Loucy (cell line): ENCODE results near the gene MPHOSPH6.

Source experiments
- H2AFZ ChIP-seq: fragments of 200-600 bp; sonication (generic); 2 replicates; pipeline ENCODE4 v1.6.0; 2016; ENCODE audit warnings: antibody characterized with exemption, mild to moderate bottlenecking, low read length, moderate library complexity
- H3F3A ChIP-seq: fragments of 200-600 bp; 2 replicates; pipeline ENCODE4 v1.6.0; 2016; ENCODE audit warnings: antibody characterized with exemption, low read depth, mild to moderate bottlenecking
- H3K27me3 ChIP-seq: fragments of 200-600 bp; sonication (generic); 2 replicates; pipeline ENCODE4 v1.6.1; 2014; ENCODE audit warnings: low read length, mild to moderate bottlenecking; ENCODE audit not compliant: insufficient read depth, poor library complexity, severe bottlenecking
- H3K36me3 ChIP-seq: fragments of 200-600 bp; sonication (generic); 2 replicates; pipeline ENCODE4 v1.6.1; 2016; ENCODE audit warnings: low read length; ENCODE audit not compliant: insufficient read depth
- H3K4me1 ChIP-seq: fragments of 200-600 bp; sonication (generic); 2 replicates; pipeline ENCODE4 v1.5.1; 2014; ENCODE audit warnings: low read length, mild to moderate bottlenecking; ENCODE audit not compliant: insufficient read depth, poor library complexity, severe bottlenecking
- H3K4me2 ChIP-seq: fragments of 200-600 bp; sonication (generic); 2 replicates; pipeline ENCODE4 v1.6.0; 2014; ENCODE audit warnings: antibody characterized with exemption, low read length, low read depth, mild to moderate bottlenecking; ENCODE audit not compliant: poor library complexity, severe bottlenecking
- H3K4me3 ChIP-seq: fragments of 200-600 bp; sonication (generic); 2 replicates; pipeline ENCODE4 v1.5.1; 2014; ENCODE audit warnings: low read length, mild to moderate bottlenecking, mixed read lengths; ENCODE audit not compliant: poor library complexity, severe bottlenecking
- H3K79me2 ChIP-seq: fragments of 200-600 bp; sonication (generic); 2 replicates; pipeline ENCODE4 v1.6.1; 2014; ENCODE audit warnings: low read length; ENCODE audit not compliant: insufficient read depth
- H3K9ac ChIP-seq: fragments of 200-600 bp; sonication (generic); 2 replicates; pipeline ENCODE4 v1.6.0; 2014; ENCODE audit warnings: mild to moderate bottlenecking, low read depth, low read length, moderate library complexity; ENCODE audit not compliant: poor library complexity, severe bottlenecking
- H3K9me2 ChIP-seq: fragments of 200-600 bp; sonication (generic); replicated peaks from 2 replicates; pipeline ENCODE4 v1.6.1; 2016; ENCODE audit warnings: low read depth, low read length, mixed read lengths
- H3K9me3 ChIP-seq: fragments of 200-600 bp; sonication (generic); 2 replicates; pipeline ENCODE4 v1.6.1; 2014; ENCODE audit warnings: mild to moderate bottlenecking, antibody characterized with exemption, low read length, low read depth; ENCODE audit not compliant: insufficient read depth
- H4K20me1 ChIP-seq: fragments of 200-600 bp; sonication (generic); 2 replicates; pipeline ENCODE4 v1.6.0; 2014; ENCODE audit warnings: antibody characterized with exemption, low read length, mild to moderate bottlenecking; ENCODE audit not compliant: insufficient read depth, poor library complexity, severe bottlenecking
- EZH2phosphoT487 ChIP-seq: fragments of 200-600 bp; IDR thresholded peaks from 2 replicates; pipeline ENCODE4 v1.6.1; 2018; ENCODE audit warnings: antibody characterized with exemption, mild to moderate bottlenecking, moderate library complexity, borderline replicate concordance
- TF ChIP-seq, protein P1 (sequence below): fragments of 200-600 bp; sonication (generic); conservative IDR thresholded peaks from 2 replicates; pipeline ENCODE4 v1.5.1; 2014; ENCODE audit warnings: mild to moderate bottlenecking, antibody characterized with exemption, low read length

MPHOSPH6 gene

GRCh38 chr16:82150549-82150948 lies 19.5 kb downstream of the MPHOSPH6 start:
- TF ChIP-seq EZH2phosphoT487: no peak
- TF ChIP-seq, protein P1, sequence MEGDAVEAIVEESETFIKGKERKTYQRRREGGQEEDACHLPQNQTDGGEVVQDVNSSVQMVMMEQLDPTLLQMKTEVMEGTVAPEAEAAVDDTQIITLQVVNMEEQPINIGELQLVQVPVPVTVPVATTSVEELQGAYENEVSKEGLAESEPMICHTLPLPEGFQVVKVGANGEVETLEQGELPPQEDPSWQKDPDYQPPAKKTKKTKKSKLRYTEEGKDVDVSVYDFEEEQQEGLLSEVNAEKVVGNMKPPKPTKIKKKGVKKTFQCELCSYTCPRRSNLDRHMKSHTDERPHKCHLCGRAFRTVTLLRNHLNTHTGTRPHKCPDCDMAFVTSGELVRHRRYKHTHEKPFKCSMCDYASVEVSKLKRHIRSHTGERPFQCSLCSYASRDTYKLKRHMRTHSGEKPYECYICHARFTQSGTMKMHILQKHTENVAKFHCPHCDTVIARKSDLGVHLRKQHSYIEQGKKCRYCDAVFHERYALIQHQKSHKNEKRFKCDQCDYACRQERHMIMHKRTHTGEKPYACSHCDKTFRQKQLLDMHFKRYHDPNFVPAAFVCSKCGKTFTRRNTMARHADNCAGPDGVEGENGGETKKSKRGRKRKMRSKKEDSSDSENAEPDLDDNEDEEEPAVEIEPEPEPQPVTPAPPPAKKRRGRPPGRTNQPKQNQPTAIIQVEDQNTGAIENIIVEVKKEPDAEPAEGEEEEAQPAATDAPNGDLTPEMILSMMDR: no peak
- 0 out of 2 replicates have a peak, but pooled peaks cover 5% of the 10 kb centered on the region for H3K79me2 ChIP-seq
- H3K4me2 ChIP-seq: no peak overlapping the region
- H3K9ac ChIP-seq: no peak overlapping the region
- no peaks in the 10 kb centered on the region for H3F3A ChIP-seq
- H2AFZ ChIP-seq: no peak overlapping the region
- H4K20me1 ChIP-seq: no peaks in the 10 kb centered on the region
- H3K9me2 ChIP-seq: no peaks in the 10 kb centered on the region
- 0 out of 2 replicates have a peak, but pooled peaks cover 2% of the 10 kb centered on the region for H3K9me3 ChIP-seq
- H3K4me3 ChIP-seq: no peak overlapping the region
- H3K4me1 ChIP-seq: no peaks in the 10 kb centered on the region
- H3K27me3 ChIP-seq: no peaks in the 10 kb centered on the region
- H3K36me3 ChIP-seq: peaks cover 34% of the 10 kb centered on the region; the same call in 1 of the 2 replicates

GRCh38 chr16:82149536-82149935 lies 20.5 kb downstream of the MPHOSPH6 start:
- Histone ChIP-seq H3K4me3 (no peak overlapping the region), H2AFZ (no peak overlapping the region), H3F3A (no peaks in the 10 kb centered on the region), H3K4me1 (no peaks in the 10 kb centered on the region), H3K4me2 (no peak overlapping the region), H3K9ac (no peak overlapping the region), H3K36me3 (peaks cover 29% of the 10 kb centered on the region; the same call in 1 of the 2 replicates), H4K20me1 (no peaks in the 10 kb centered on the region), H3K9me3 (no peaks in the 10 kb centered on the region), H3K79me2 (0 out of 2 replicates have a peak, but pooled peaks cover 5% of the 10 kb centered on the region), H3K27me3 (no peaks in the 10 kb centered on the region), H3K9me2 (no peaks in the 10 kb centered on the region)
- TF ChIP-seq, protein P1: no peak
- no peak for TF ChIP-seq EZH2phosphoT487

GRCh38 chr16:82147546-82147945 lies 22.5 kb downstream of the MPHOSPH6 start:
- Histone ChIP-seq H3K9me3 (no peaks in the 10 kb centered on the region), H3K4me3 (no peak overlapping the region), H2AFZ (no peak overlapping the region), H3F3A (no peaks in the 10 kb centered on the region), H3K36me3 (peaks cover 21% of the 10 kb centered on the region; the same call in 1 of the 2 replicates), H4K20me1 (no peaks in the 10 kb centered on the region), H3K27me3 (no peaks in the 10 kb centered on the region), H3K4me2 (no peak overlapping the region), H3K9ac (no peak overlapping the region), H3K4me1 (no peaks in the 10 kb centered on the region), H3K79me2 (no peaks in the 10 kb centered on the region), H3K9me2 (no peaks in the 10 kb centered on the region)
- TF ChIP-seq EZH2phosphoT487: no peak
- TF ChIP-seq, protein P1: no peak
